Measurements from ENCODE around the gene DLG5. TPM values are rescaled to one million over a fixed set of nuclear protein-coding genes. Genes with fewer than 3 reads are reported as not detected.

Gene DLG5
- total RNA-seq, 1 donor from 2014 or later, result 22.2 TPM

- Histone ChIP-seq H3K27me3 (no peaks in the 10 kb centered on the region), H3K36me3 (no peaks in the 10 kb centered on the region), H3K4me2 (no peak overlapping the region), H2AFZ (replicated peaks) (no peak overlapping the region), H4K20me1 (ENCODE audit: low read depth) (peaks cover 1% of the 10 kb centered on the region), H3K9me3 (ENCODE audit: low read depth) (no peaks in the 10 kb centered on the region), H3K79me2 (ENCODE audit: low read depth) (no peaks in the 10 kb centered on the region), H3K4me3 (no peak overlapping the region), H3K27ac (no peak overlapping the region), H3F3A (ENCODE audit: low read depth) (peaks cover under 1% of the 10 kb centered on the region), H3K4me1 (peaks cover 2% of the 10 kb centered on the region), H3K9ac (no peak overlapping the region)
- H3K27me3 Mint-ChIP-seq (ENCODE audit: insufficient read depth, low read depth), result peaks cover 3% of the 10 kb centered on the region
- peak overlapping the region; percentile 5 for H3K4me3 Mint-ChIP-seq
- DNase-seq (ENCODE audit: low spot score), result no peak
- H3K9me3 Mint-ChIP-seq, result no peaks in the 10 kb centered on the region
- peaks cover 21% of the 10 kb centered on the region for H3K36me3 Mint-ChIP-seq
- no peak for TF ChIP-seq EZH2phosphoT487 (IDR thresholded peaks at IDR 0.05)
- no peak for TF ChIP-seq CTCF (IDR thresholded peaks at IDR 0.05)
- TF ChIP-seq EZH2 (IDR thresholded peaks at IDR 0.05), result no peak
- no peak overlapping the region for H3K27ac Mint-ChIP-seq
- H3K4me1 Mint-ChIP-seq, result peaks cover 9% of the 10 kb centered on the region
Measured at GRCh38 chr10:77832238-77832637, 94.3 kb downstream of the DLG5 start.

DNA sequence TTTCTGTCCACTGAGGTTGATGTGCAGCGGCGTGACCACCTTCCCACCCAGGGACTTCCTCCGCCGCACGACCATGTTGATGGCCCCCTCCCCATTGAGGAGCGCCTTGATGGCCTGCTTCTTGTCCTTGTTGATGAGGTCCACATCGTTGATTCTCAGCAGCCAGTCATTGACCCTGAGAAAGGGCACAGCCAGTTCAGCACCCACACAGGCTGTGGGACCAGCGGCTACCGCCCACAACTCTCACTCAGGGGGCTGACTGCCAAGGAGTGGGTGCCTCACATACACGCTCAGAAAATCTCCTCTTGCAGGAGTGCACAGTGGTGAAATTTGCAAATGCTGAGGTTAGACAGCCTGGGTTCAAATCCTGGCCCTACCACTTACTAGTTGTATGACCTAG is 97.2 kb downstream of the DLG5 start:
- H3K36me3 ChIP-seq, result no peaks in the 10 kb centered on the region
- peaks cover 21% of the 10 kb centered on the region for H3K36me3 Mint-ChIP-seq

DNA sequence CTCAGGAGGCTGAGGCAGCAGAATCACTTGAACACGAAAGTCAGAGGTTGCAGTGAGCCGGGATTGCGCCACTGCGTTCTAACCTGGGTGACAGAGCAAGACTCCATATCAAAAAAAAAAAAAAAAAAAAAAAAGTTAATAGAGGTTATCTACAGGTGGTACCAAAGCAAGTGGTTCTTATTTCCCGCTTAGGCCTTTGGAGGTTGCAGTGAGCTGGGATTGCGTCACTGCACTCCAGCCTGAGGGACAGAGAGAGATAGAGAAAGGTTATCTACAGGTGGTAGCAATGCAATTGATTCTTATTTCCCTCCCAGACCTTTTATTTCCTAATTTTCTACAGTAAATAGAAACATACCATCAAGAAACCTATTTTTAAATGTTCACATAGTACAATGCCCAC is 98.2 kb downstream of the DLG5 start:
- Histone ChIP-seq H3K36me3 (no peaks in the 10 kb centered on the region), H3K4me1 (no peaks in the 10 kb centered on the region), H3K9ac (no peak overlapping the region), H4K20me1 (ENCODE audit: low read depth) (peaks cover 3% of the 10 kb centered on the region), H3K79me2 (ENCODE audit: low read depth) (no peaks in the 10 kb centered on the region), H3K27ac (no peak overlapping the region), H3K27me3 (no peaks in the 10 kb centered on the region), H3K9me3 (ENCODE audit: low read depth) (no peaks in the 10 kb centered on the region), H2AFZ (replicated peaks) (no peak overlapping the region), H3K4me2 (no peak overlapping the region), H3K4me3 (no peak overlapping the region), H3F3A (ENCODE audit: low read depth) (no peaks in the 10 kb centered on the region)
- no peak for DNase-seq (ENCODE audit: low spot score)
- H3K4me3 Mint-ChIP-seq, result no peak overlapping the region
- H3K27ac Mint-ChIP-seq, result no peak overlapping the region
- peaks cover 2% of the 10 kb centered on the region for H3K27me3 Mint-ChIP-seq (ENCODE audit: insufficient read depth, low read depth)
- peaks cover 3% of the 10 kb centered on the region for H3K4me1 Mint-ChIP-seq
- H3K36me3 Mint-ChIP-seq, result peaks cover 23% of the 10 kb centered on the region
- no peaks in the 10 kb centered on the region for H3K9me3 Mint-ChIP-seq
- TF ChIP-seq EZH2phosphoT487 (IDR thresholded peaks at IDR 0.05) (no peak), EZH2 (IDR thresholded peaks at IDR 0.05) (no peak), CTCF (IDR thresholded peaks at IDR 0.05) (no peak)

More for the DNA sequence above, 97.2 kb downstream of the DLG5 start:
- peaks cover 2% of the 10 kb centered on the region for H3K27me3 Mint-ChIP-seq (ENCODE audit: insufficient read depth, low read depth)
- Histone ChIP-seq H3F3A (ENCODE audit: low read depth) (no peaks in the 10 kb centered on the region), H4K20me1 (ENCODE audit: low read depth) (peaks cover 3% of the 10 kb centered on the region), H2AFZ (replicated peaks) (no peak overlapping the region), H3K27ac (no peak overlapping the region), H3K9me3 (ENCODE audit: low read depth) (no peaks in the 10 kb centered on the region), H3K9ac (no peak overlapping the region), H3K4me1 (no peaks in the 10 kb centered on the region), H3K27me3 (no peaks in the 10 kb centered on the region), H3K79me2 (ENCODE audit: low read depth) (no peaks in the 10 kb centered on the region), H3K4me2 (no peak overlapping the region), H3K4me3 (no peak overlapping the region)
- peaks cover 3% of the 10 kb centered on the region for H3K4me1 Mint-ChIP-seq
- no peak for DNase-seq (ENCODE audit: low spot score)
- no peak overlapping the region for H3K4me3 Mint-ChIP-seq
- no peaks in the 10 kb centered on the region for H3K9me3 Mint-ChIP-seq
- TF ChIP-seq EZH2phosphoT487 (IDR thresholded peaks at IDR 0.05) (no peak), EZH2 (IDR thresholded peaks at IDR 0.05) (no peak), CTCF (IDR thresholded peaks at IDR 0.05) (no peak)
- no peak overlapping the region for H3K27ac Mint-ChIP-seq
